T-helper 1 cell (primary cell): ENCODE data around the gene AKR1D1.
"Not testable (repeated sequence)": the region's sequence is repeated elsewhere in the genome, so short reads cannot be mapped to it uniquely, and the experiment has no call there.

Experiments used
- DNase-seq, 5 donors: peaks; one replicate each; pipeline ENCODE4 v3.0.0-alpha.2; 2012 to 2020

The AKR1D1 gene

GRCh38 chr7:138125598-138126111 is 49.4 kb downstream of the AKR1D1 start:
- DNase-seq, result no peak

- no peak for DNase-seq
These were observed 50.7 kb downstream of the AKR1D1 start for GRCh38 chr7:138126928-138127327.

- no peak for DNase-seq
These were observed 51.7 kb downstream of the AKR1D1 start for GRCh38 chr7:138127996-138128395.

- no peak for DNase-seq
These were observed 53.4 kb downstream of the AKR1D1 start for GRCh38 chr7:138129551-138130165.

GRCh38 chr7:138137423-138138171 is 61.3 kb downstream of the AKR1D1 start:
- DNase-seq, result no peak

GRCh38 chr7:138138244-138138643 is 62.0 kb downstream of the AKR1D1 start:
- DNase-seq, result no peak

- no peak for DNase-seq
These were observed 66.4 kb downstream of the AKR1D1 start for GRCh38 chr7:138142583-138143201.

- DNase-seq, result no peak
These were observed 68.7 kb downstream of the AKR1D1 start for GRCh38 chr7:138144958-138145357.

GRCh38 chr7:138146221-138146620 is 70.0 kb downstream of the AKR1D1 start:
- DNase-seq, result not testable (repeated sequence)

- DNase-seq, result not testable (repeated sequence)
These were observed 70.8 kb downstream of the AKR1D1 start for GRCh38 chr7:138146757-138147734.

GRCh38 chr7:138151731-138152577 is 75.7 kb downstream of the AKR1D1 start:
- no peak for DNase-seq

- no peak for DNase-seq
These were observed 78.4 kb downstream of the AKR1D1 start for GRCh38 chr7:138154661-138155060.

GRCh38 chr7:138157702-138158101 is 81.4 kb downstream of the AKR1D1 start:
- DNase-seq, result no peak

GRCh38 chr7:138158739-138159528 is 82.7 kb downstream of the AKR1D1 start:
- no peak for DNase-seq

- DNase-seq, result peak; percentile 42 to 83 (median 70)
These were observed 85.4 kb downstream of the AKR1D1 start for GRCh38 chr7:138161600-138162081.

GRCh38 chr7:138162236-138162635 is 86.0 kb downstream of the AKR1D1 start:
- no peak for DNase-seq

GRCh38 chr7:138163800-138164199 is 87.5 kb downstream of the AKR1D1 start:
- no peak for DNase-seq

GRCh38 chr7:138164804-138165203 is 88.5 kb downstream of the AKR1D1 start:
- no peak for DNase-seq

GRCh38 chr7:138166681-138167080 is 90.4 kb downstream of the AKR1D1 start:
- no peak for DNase-seq

GRCh38 chr7:138167222-138167621 is 91.0 kb downstream of the AKR1D1 start:
- DNase-seq, result no peak
